ENCODE data around the gene TDRD7. TPM values are rescaled to one million over a fixed set of nuclear protein-coding genes. Genes with fewer than 3 reads are reported as not detected.

TDRD7 gene
- total and polyA plus RNA-seq, 9 donors = 7.4 to 15.6 (median 9.8) TPM

- H3K27ac ChIP-seq = no peak overlapping the region
- H3K36me3 ChIP-seq = no peaks in the 10 kb centered on the region
- intact Hi-C loops (cut with DNase I) = no loop called here
- no peak overlapping the region for H3K4me3 ChIP-seq
- TF ChIP-seq, protein P1, sequence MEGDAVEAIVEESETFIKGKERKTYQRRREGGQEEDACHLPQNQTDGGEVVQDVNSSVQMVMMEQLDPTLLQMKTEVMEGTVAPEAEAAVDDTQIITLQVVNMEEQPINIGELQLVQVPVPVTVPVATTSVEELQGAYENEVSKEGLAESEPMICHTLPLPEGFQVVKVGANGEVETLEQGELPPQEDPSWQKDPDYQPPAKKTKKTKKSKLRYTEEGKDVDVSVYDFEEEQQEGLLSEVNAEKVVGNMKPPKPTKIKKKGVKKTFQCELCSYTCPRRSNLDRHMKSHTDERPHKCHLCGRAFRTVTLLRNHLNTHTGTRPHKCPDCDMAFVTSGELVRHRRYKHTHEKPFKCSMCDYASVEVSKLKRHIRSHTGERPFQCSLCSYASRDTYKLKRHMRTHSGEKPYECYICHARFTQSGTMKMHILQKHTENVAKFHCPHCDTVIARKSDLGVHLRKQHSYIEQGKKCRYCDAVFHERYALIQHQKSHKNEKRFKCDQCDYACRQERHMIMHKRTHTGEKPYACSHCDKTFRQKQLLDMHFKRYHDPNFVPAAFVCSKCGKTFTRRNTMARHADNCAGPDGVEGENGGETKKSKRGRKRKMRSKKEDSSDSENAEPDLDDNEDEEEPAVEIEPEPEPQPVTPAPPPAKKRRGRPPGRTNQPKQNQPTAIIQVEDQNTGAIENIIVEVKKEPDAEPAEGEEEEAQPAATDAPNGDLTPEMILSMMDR (IDR thresholded peaks at IDR 0.05) = no peak
- no peak for TF ChIP-seq POLR2A (IDR thresholded peaks at IDR 0.05)
- TF ChIP-seq EP300 (IDR thresholded peaks at IDR 0.05) = no peak
- H3K27me3 ChIP-seq = no peaks in the 10 kb centered on the region
- DNase-seq = no peak
- no peaks in the 10 kb centered on the region for H3K4me1 ChIP-seq (ENCODE audit: insufficient read depth)
- WGBS, 3 donors = 87 to 92% (median 89%) methylated on average over 5 of the region's 5 CpGs
- H3K9me3 ChIP-seq = no peaks in the 10 kb centered on the region
Observed at GRCh38 chr9:97474372-97474925, 62.6 kb downstream of the TDRD7 start.

DNA sequence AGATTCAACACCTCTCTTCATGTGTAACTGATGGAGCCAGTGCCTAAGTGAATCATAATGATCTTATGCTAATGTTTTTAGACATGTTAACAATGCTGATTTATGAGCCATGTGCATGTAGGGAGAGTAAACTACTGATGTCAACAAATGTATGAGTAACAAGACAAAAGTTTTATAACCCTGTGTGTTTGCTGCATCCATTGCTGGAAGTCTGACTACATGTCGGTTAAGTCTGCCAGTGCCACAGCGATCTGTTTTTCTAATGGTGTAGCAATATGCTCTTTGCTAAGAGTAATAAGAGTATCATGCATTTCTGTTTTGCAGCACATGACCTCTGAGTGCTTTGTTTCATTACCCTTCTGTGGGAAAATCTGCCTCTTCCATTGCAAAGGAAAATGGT, 63.2 kb downstream of the TDRD7 start:
- H3K36me3 ChIP-seq = no peaks in the 10 kb centered on the region
- H3K4me1 ChIP-seq (ENCODE audit: insufficient read depth) = no peaks in the 10 kb centered on the region
- no peak for DNase-seq
- no peak overlapping the region for H3K27ac ChIP-seq
- intact Hi-C loops (cut with DNase I) = no loop called here
- no peak overlapping the region for H3K4me3 ChIP-seq
- TF ChIP-seq, protein P1 (IDR thresholded peaks at IDR 0.05) = no peak
- TF ChIP-seq POLR2A (IDR thresholded peaks at IDR 0.05) (no peak), EP300 (IDR thresholded peaks at IDR 0.05) (no peak)
- no peaks in the 10 kb centered on the region for H3K27me3 ChIP-seq
- 83 to 93% (median 90%) methylated on average over 2 of the region's 2 CpGs for WGBS, 3 donors
- no peaks in the 10 kb centered on the region for H3K9me3 ChIP-seq

GRCh38 chr9:97478301-97478981, 66.5 kb downstream of the TDRD7 start:
- Histone ChIP-seq H3K4me3 (no peak overlapping the region), H3K36me3 (no peaks in the 10 kb centered on the region), H3K27me3 (no peaks in the 10 kb centered on the region), H3K9me3 (no peaks in the 10 kb centered on the region), H3K4me1 (ENCODE audit: insufficient read depth) (no peaks in the 10 kb centered on the region), H3K27ac (no peak overlapping the region)
- intact Hi-C loops (cut with DNase I) = no loop called here
- DNase-seq = no peak
- no peak for TF ChIP-seq EP300 (IDR thresholded peaks at IDR 0.05)
- no peak for TF ChIP-seq POLR2A (IDR thresholded peaks at IDR 0.05)
- TF ChIP-seq, protein P1 (IDR thresholded peaks at IDR 0.05) = no peak
- WGBS, 3 donors = 75 to 79% (median 77%) methylated on average over 3 of the region's 3 CpGs

GRCh38 chr9:97479496-97480159, 67.7 kb downstream of the TDRD7 start:
- Histone ChIP-seq H3K4me3 (no peak overlapping the region), H3K36me3 (no peaks in the 10 kb centered on the region), H3K4me1 (ENCODE audit: insufficient read depth) (no peaks in the 10 kb centered on the region), H3K27me3 (no peaks in the 10 kb centered on the region), H3K27ac (no peak overlapping the region), H3K9me3 (no peaks in the 10 kb centered on the region)
- 55 to 68% (median 61%) methylated on average over 5 of the region's 5 CpGs for WGBS, 3 donors
- TF ChIP-seq POLR2A (IDR thresholded peaks at IDR 0.05) (no peak), EP300 (IDR thresholded peaks at IDR 0.05) (no peak)
- TF ChIP-seq, protein P1 (IDR thresholded peaks at IDR 0.05) = no peak
- intact Hi-C loops (cut with DNase I) = no loop called here
- no peak for DNase-seq
